GM12873 (cell line): ENCODE results near the gene TRIO.

Source experiments
- CTCF ChIP-seq: IDR thresholded peaks from 2 replicates; pipeline ENCODE4 v1.5.1; 2012; ENCODE audit warnings: low read depth, mild to moderate bottlenecking, moderate library complexity, low read length, control low read depth; ENCODE audit not compliant: insufficient read depth; ENCODE audit errors: missing control alignments

The TRIO gene

DNA sequence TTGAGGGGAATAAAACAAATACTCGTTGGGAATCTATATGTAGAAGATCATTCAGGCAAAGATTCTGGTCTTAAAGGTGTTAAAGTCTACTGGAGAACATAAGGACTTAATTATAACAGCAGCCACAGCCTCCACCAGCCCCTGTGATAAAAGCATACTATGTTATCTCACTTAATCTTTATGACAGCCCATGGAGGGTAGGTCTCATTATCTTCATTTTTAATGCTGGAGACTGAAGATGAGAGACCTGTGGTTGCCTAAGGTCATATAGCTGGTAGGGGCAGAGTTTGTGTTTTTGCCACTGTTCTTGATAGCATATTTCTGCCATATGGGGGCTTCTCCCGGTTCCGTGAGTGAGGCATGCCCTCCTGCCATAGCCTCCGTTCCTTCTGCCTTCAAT, 88.7 kb downstream of the TRIO start:
- TF ChIP-seq CTCF, result no peak

DNA sequence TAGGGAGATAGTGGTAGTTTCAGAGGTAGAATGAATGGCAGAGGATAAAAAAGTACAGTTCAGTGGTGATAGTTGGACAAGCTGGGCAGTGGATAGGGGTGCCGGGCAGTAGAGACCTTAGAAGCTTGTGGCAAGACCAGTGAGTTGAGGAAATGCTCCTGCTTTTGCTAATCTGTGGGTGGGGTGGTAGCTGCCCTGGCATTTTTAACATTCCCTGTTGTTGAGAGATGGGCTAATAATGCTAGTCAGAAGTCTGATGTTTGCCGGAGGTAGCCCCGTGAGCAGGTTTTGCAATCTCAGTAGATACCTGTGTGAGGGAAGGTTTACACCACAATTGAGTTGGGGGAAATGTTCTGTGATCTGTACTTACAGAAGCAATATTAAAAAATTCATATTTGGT, 91.1 kb downstream of the TRIO start:
- no peak for TF ChIP-seq CTCF

DNA sequence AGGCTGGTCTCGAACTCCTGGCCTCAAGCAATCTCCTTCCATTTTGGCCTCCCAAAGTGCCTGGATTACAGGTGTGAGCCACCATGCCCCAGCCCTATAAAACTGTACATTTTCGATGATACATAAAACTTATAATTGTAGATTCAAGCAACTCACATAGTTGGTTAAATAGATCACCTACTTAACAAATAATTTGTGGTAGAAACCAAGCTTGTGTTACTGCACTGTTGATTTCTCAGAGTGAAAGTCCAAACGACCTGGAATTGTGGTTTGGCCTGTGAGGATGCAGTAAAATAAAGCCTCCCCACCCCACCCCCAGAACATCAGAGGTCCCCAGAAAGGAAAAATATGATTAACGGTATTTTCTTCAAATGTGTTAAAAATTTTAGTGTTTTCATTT, 92.7 kb downstream of the TRIO start:
- no peak for TF ChIP-seq CTCF

DNA sequence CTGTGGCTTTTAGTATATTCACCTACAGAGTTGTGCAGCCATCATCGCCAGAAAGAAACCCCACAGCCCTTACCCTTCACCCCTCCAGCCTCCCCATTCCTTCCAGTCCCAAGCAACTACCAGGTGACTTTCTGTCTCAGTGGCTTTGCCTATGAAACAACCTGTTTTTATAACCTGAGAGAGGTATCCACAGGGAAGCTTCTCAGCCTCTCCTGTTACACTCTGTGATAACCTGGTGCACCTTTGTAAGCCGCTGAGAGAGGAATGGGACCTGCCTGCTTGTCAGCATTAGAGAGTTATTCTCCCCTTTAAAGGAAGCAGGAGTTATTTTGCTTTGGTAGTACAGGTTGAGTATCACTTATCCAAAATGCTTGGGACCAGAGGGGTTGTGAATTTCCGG, 93.6 kb downstream of the TRIO start:
- TF ChIP-seq CTCF, result no peak

DNA sequence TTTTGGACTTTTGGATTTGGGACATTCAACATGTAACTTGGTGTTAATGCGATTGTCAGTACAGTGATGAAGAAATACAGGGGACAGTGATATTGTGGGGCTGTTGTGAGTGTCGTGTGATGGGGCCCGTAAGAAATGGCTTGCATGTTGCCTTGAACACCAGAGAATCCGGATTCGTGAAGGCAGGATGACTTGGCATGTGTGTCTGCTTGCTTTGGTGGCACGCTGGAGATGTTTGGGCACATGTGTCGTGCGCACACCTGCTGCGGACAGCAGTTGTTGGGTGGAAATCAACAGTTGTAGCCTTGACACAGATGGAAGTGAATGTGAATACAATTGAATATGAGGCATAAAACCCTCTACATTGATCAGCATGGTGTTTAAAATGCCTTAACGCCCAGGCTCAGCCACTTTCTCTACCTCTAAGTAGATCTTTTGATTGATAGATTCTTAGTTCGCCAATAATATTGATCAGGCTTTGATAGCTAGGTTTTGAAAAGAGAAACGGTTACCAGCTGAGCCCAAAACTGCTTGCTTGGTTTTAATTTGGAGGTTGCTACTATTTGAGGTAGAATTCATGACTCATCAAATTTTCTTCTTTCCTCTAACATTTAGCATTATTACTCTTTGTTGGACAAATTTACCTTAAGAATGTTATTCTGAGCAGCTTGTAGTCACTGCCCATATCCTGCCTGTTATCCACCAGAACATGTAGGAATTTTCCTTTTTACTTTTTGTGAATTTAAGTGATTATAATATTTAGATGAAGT, 94.4 kb downstream of the TRIO start:
- no peak for TF ChIP-seq CTCF

DNA sequence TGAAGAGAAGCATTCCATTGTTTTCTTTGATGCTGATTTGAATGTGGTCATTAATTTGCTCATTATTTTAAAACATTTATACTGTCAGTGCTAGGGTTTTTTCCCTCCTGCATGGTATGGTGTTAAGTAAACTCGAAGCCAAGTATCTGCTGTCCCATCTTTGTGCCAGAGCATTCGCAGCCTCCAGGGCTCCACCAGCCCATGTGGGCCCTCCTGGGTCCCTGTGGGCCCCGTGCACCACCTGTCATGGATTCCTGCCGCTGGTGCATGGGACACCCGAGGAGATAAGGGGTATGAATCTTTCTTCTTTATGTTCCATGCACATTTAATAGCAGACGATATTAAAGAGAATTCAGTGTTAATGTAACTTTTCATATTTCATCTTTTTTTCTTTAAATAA, 95.1 kb downstream of the TRIO start:
- TF ChIP-seq CTCF, result no peak

- TF ChIP-seq CTCF, result no peak
These were observed 96.3 kb downstream of the TRIO start for GRCh38 chr5:14239404-14239803.
